ENCODE data around the gene CCDC92B. TPM values are rescaled to one million over a fixed set of nuclear protein-coding genes. Genes with fewer than 3 reads are reported as not detected.

CCDC92B gene
- total RNA-seq, 1 experiment from 2014 or later: 15.2 TPM

DNA sequence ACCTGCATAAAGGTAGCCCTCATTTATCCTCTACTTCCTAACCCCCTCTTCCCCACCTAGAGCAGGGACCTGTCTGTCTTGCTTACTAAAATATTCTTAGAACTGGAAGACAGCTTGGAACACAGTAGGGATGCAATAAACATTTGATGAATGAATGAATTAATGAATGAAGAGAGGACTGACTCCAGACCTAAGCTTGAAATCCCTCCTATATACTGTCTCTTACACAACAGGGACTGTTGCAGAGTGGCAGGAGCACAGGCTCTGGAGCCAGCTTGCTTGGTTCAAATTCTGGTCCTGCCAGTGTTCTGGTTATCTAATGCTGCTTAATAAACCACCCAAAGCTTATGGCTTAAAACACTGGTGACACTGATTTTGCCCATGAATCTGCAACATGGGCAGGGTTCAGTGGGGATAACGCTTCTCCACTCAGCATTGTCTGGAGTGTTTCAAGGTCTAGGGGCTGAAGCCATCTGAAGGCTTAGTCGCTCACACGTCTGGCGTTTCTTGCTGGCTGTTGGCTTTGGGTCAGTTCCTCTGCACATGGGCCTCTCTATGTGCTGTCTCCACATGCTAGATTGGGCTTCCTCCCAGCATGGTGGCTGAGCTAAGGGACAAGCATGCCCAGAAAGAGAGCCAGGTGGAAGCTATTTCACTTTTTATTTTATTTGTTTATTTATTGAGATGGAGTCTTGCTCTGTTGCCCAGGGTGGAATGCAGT, 34.0 kb upstream of the CCDC92B start:
- Mint-ChIP-seq H3K4me3 (no peak overlapping the region), H3K27me3 (ENCODE audit: low read depth) (no peaks in the 10 kb centered on the region), H3K36me3 (no peaks in the 10 kb centered on the region), H3K27ac (no peak overlapping the region), H3K4me1 (peaks cover 4% of the 10 kb centered on the region), H3K9me3 (no peaks in the 10 kb centered on the region)
- CTCF ChIA-PET: interaction anchor here (1.2 kb wide), 1 partner anchor 32 kb away, joined by 4 read pairs; no protein-coding TSS in a partner anchor
- DNase-seq (ENCODE audit: low spot score) (no peak), ATAC-seq (no peak)
- TF ChIP-seq, protein P1, sequence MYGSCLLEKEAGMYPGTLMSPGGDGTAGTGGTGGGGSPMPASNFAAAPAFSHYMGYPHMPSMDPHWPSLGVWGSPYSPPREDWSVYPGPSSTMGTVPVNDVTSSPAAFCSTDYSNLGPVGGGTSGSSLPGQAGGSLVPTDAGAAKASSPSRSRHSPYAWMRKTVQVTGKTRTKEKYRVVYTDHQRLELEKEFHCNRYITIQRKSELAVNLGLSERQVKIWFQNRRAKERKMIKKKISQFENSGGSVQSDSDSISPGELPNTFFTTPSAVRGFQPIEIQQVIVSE (CRISPR knock-in tag; IDR thresholded peaks at IDR 0.05; ENCODE audit: borderline replicate concordance): no peak
- no peak for TF ChIP-seq ZNF416 (CRISPR knock-in tag; IDR thresholded peaks at IDR 0.05)
- TF ChIP-seq ZBTB21 (CRISPR knock-in tag; IDR thresholded peaks at IDR 0.05; ENCODE audit: borderline replicate concordance): no peak
- TF ChIP-seq, protein P2, sequence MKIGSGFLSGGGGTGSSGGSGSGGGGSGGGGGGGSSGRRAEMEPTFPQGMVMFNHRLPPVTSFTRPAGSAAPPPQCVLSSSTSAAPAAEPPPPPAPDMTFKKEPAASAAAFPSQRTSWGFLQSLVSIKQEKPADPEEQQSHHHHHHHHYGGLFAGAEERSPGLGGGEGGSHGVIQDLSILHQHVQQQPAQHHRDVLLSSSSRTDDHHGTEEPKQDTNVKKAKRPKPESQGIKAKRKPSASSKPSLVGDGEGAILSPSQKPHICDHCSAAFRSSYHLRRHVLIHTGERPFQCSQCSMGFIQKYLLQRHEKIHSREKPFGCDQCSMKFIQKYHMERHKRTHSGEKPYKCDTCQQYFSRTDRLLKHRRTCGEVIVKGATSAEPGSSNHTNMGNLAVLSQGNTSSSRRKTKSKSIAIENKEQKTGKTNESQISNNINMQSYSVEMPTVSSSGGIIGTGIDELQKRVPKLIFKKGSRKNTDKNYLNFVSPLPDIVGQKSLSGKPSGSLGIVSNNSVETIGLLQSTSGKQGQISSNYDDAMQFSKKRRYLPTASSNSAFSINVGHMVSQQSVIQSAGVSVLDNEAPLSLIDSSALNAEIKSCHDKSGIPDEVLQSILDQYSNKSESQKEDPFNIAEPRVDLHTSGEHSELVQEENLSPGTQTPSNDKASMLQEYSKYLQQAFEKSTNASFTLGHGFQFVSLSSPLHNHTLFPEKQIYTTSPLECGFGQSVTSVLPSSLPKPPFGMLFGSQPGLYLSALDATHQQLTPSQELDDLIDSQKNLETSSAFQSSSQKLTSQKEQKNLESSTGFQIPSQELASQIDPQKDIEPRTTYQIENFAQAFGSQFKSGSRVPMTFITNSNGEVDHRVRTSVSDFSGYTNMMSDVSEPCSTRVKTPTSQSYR (CRISPR knock-in tag; IDR thresholded peaks at IDR 0.05): no peak
- TF ChIP-seq SMAD4 (CRISPR knock-in tag; IDR thresholded peaks at IDR 0.05): no peak
- TF ChIP-seq, protein P3, sequence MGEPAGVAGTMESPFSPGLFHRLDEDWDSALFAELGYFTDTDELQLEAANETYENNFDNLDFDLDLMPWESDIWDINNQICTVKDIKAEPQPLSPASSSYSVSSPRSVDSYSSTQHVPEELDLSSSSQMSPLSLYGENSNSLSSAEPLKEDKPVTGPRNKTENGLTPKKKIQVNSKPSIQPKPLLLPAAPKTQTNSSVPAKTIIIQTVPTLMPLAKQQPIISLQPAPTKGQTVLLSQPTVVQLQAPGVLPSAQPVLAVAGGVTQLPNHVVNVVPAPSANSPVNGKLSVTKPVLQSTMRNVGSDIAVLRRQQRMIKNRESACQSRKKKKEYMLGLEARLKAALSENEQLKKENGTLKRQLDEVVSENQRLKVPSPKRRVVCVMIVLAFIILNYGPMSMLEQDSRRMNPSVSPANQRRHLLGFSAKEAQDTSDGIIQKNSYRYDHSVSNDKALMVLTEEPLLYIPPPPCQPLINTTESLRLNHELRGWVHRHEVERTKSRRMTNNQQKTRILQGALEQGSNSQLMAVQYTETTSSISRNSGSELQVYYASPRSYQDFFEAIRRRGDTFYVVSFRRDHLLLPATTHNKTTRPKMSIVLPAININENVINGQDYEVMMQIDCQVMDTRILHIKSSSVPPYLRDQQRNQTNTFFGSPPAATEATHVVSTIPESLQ (CRISPR knock-in tag; IDR thresholded peaks at IDR 0.05): no peak
- TF ChIP-seq TEAD1 (CRISPR knock-in tag; IDR thresholded peaks at IDR 0.05): no peak
- TF ChIP-seq PRRX2 (CRISPR knock-in tag; IDR thresholded peaks at IDR 0.05): no peak
- POLR2A ChIA-PET: no interaction called here

DNA sequence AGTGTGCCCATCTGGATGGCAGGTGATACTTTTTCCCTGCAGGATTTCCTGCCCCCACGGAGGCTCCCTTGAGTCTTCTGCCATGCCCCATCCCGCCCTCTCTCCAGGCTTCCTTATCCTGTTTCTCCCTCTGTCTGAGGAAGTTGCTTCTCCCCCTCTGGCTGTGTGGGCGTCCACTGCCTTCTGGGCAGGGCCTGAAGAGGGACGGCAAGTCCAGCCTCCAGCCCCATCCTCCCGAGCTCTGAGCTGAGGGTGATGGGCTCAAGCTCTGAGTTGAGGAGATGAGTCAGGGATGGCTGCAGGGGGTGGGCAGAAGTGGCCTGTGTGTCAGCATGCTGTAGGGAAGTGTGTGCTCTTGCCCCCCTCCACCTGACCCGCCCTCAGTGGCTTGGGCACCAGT, 32.6 kb upstream of the CCDC92B start:
- no peak overlapping the region for H3K27ac Mint-ChIP-seq
- DNase-seq (ENCODE audit: low spot score) (no peak), ATAC-seq (no peak)
- H3K4me3 Mint-ChIP-seq: no peak overlapping the region
- H3K36me3 Mint-ChIP-seq: no peaks in the 10 kb centered on the region
- POLR2A ChIA-PET: no interaction called here
- H3K27me3 Mint-ChIP-seq (ENCODE audit: low read depth): no peaks in the 10 kb centered on the region
- CTCF ChIA-PET: interaction anchor here (1.2 kb wide), 1 partner anchor 231 kb away, joined by 3 read pairs; no protein-coding TSS in a partner anchor
- peaks cover 7% of the 10 kb centered on the region for H3K4me1 Mint-ChIP-seq
- no peaks in the 10 kb centered on the region for H3K9me3 Mint-ChIP-seq
- no peak for TF ChIP-seq SOX15 (CRISPR knock-in tag; IDR thresholded peaks at IDR 0.05)
- TF ChIP-seq JUN (CRISPR knock-in tag; IDR thresholded peaks at IDR 0.05): no peak
- no peak for TF ChIP-seq GABPB1 (CRISPR knock-in tag; IDR thresholded peaks at IDR 0.05)
- no peak for TF ChIP-seq NR2C2 (CRISPR knock-in tag; IDR thresholded peaks at IDR 0.05)
- TF ChIP-seq ZNF263 (CRISPR knock-in tag; IDR thresholded peaks at IDR 0.05; ENCODE audit: low read depth): no peak
- TF ChIP-seq, protein P3 (CRISPR knock-in tag; IDR thresholded peaks at IDR 0.05): no peak
- TF ChIP-seq, protein P4, sequence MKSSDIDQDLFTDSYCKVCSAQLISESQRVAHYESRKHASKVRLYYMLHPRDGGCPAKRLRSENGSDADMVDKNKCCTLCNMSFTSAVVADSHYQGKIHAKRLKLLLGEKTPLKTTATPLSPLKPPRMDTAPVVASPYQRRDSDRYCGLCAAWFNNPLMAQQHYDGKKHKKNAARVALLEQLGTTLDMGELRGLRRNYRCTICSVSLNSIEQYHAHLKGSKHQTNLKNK (CRISPR knock-in tag; IDR thresholded peaks at IDR 0.05): no peak
- TF ChIP-seq ZNF423 (CRISPR knock-in tag; IDR thresholded peaks at IDR 0.05): no peak
- TF ChIP-seq GRHL2 (CRISPR knock-in tag; IDR thresholded peaks at IDR 0.05; ENCODE audit: insufficient replicate concordance, severe bottlenecking): no peak
- TF ChIP-seq TCF7 (CRISPR knock-in tag; IDR thresholded peaks at IDR 0.05; ENCODE audit: low read depth): no peak
- TF ChIP-seq, protein P5, sequence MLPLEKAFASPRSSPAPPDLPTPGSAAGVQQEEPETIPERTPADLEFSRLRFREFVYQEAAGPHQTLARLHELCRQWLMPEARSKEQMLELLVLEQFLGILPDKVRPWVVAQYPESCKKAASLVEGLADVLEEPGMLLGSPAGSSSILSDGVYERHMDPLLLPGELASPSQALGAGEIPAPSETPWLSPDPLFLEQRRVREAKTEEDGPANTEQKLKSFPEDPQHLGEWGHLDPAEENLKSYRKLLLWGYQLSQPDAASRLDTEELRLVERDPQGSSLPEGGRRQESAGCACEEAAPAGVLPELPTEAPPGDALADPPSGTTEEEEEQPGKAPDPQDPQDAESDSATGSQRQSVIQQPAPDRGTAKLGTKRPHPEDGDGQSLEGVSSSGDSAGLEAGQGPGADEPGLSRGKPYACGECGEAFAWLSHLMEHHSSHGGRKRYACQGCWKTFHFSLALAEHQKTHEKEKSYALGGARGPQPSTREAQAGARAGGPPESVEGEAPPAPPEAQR (CRISPR knock-in tag; IDR thresholded peaks at IDR 0.05): no peak
- TF ChIP-seq, protein P6, sequence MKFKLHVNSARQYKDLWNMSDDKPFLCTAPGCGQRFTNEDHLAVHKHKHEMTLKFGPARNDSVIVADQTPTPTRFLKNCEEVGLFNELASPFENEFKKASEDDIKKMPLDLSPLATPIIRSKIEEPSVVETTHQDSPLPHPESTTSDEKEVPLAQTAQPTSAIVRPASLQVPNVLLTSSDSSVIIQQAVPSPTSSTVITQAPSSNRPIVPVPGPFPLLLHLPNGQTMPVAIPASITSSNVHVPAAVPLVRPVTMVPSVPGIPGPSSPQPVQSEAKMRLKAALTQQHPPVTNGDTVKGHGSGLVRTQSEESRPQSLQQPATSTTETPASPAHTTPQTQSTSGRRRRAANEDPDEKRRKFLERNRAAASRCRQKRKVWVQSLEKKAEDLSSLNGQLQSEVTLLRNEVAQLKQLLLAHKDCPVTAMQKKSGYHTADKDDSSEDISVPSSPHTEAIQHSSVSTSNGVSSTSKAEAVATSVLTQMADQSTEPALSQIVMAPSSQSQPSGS (CRISPR knock-in tag; IDR thresholded peaks at IDR 0.05; ENCODE audit: borderline replicate concordance, low read depth): no peak
- TF ChIP-seq, protein P7, sequence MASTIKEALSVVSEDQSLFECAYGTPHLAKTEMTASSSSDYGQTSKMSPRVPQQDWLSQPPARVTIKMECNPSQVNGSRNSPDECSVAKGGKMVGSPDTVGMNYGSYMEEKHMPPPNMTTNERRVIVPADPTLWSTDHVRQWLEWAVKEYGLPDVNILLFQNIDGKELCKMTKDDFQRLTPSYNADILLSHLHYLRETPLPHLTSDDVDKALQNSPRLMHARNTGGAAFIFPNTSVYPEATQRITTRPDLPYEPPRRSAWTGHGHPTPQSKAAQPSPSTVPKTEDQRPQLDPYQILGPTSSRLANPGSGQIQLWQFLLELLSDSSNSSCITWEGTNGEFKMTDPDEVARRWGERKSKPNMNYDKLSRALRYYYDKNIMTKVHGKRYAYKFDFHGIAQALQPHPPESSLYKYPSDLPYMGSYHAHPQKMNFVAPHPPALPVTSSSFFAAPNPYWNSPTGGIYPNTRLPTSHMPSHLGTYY (CRISPR knock-in tag; IDR thresholded peaks at IDR 0.05): no peak
- TF ChIP-seq ETV6 (CRISPR knock-in tag; IDR thresholded peaks at IDR 0.05): no peak

All from WTC11 (cell line).